ENCODE measurements around the gene GLIS1. TPM values are rescaled to one million over a fixed set of nuclear protein-coding genes. Genes with fewer than 3 reads are reported as not detected.

Gene GLIS1
- total and polyA plus RNA-seq, 2 donors (not counting 3 experiments of a cell fraction or from before 2014, with no cell fraction given), result not detected

DNA sequence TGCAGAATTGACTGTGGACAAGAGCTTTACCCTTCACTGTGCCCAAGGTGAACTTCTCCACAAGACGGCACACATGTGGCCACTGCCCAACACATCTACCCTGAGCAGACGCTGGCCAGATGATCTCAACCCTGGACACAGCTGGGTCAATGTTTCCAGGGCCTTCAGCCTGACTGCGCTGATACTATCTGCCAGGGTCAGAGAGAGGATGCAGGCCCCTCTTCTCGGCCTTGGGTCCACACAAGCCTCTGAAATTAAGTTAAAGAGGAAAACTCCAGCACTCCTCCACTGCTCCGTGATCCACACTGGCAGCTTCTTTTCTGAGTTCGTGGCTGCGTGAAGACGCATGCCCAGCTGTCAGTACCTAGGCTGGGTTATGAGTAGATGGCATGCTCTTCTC lies 58.1 kb downstream of the GLIS1 start:
- no peaks in the 10 kb centered on the region for H3K9me3 ChIP-seq (replicated peaks; ENCODE audit: control insufficient read depth, insufficient read depth, low read length)
- no TSS peak for BruUV-seq (replicated peaks)
- H3K36me3 ChIP-seq (ENCODE audit: control insufficient read depth in 2 of 2, extremely low read depth in 1 of 2, insufficient read depth in 2 of 2, low read length in 2 of 2), result no peaks in the 10 kb centered on the region
- no peaks in the 10 kb centered on the region for H3K9me1 ChIP-seq (replicated peaks; ENCODE audit: control insufficient read depth, extremely low read depth, insufficient read depth, low read length)
- FAIRE-seq, result no peak
- no peak overlapping the region for H2AFZ ChIP-seq (ENCODE audit: low read depth, low read length)
- intact Hi-C loops (cut with micrococcal nuclease), result no loop called here
- H3K79me2 ChIP-seq (ENCODE audit: control insufficient read depth, insufficient read depth, low read length), result no peaks in the 10 kb centered on the region
- no peak for DNase-seq (ENCODE audit: low read depth, low spot score)
- H3K4me3 ChIP-seq (replicated peaks in 1 of 3; ENCODE audit: insufficient read depth in 1 of 3, low read depth in 1 of 3, low read length in 3 of 3), result no peak overlapping the region
- CTCF ChIA-PET, result no interaction called here
- H4K20me1 ChIP-seq (replicated peaks; ENCODE audit: control insufficient read depth, extremely low read depth, insufficient read depth, low read length), result no peaks in the 10 kb centered on the region
- H3K27ac ChIP-seq (ENCODE audit: insufficient read depth, low read depth, low read length), result no peak overlapping the region
- TF ChIP-seq EZH2 (IDR thresholded peaks at IDR 0.05; ENCODE audit: borderline replicate concordance, low read depth, low read length, severe bottlenecking) (no peak), POLR2A (IDR thresholded peaks at IDR 0.05; ENCODE audit: low read depth, low read length) (no peak), MYC (IDR thresholded peaks at IDR 0.05; ENCODE audit: low read depth, low read length) (no peak)
- TF ChIP-seq, protein P1, sequence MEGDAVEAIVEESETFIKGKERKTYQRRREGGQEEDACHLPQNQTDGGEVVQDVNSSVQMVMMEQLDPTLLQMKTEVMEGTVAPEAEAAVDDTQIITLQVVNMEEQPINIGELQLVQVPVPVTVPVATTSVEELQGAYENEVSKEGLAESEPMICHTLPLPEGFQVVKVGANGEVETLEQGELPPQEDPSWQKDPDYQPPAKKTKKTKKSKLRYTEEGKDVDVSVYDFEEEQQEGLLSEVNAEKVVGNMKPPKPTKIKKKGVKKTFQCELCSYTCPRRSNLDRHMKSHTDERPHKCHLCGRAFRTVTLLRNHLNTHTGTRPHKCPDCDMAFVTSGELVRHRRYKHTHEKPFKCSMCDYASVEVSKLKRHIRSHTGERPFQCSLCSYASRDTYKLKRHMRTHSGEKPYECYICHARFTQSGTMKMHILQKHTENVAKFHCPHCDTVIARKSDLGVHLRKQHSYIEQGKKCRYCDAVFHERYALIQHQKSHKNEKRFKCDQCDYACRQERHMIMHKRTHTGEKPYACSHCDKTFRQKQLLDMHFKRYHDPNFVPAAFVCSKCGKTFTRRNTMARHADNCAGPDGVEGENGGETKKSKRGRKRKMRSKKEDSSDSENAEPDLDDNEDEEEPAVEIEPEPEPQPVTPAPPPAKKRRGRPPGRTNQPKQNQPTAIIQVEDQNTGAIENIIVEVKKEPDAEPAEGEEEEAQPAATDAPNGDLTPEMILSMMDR (IDR thresholded peaks at IDR 0.05; ENCODE audit: extremely low read depth in 1 of 2, insufficient read depth in 1 of 2, low read depth in 1 of 2, low read length in 2 of 2), result no peak
- TF ChIP-seq, protein P2, sequence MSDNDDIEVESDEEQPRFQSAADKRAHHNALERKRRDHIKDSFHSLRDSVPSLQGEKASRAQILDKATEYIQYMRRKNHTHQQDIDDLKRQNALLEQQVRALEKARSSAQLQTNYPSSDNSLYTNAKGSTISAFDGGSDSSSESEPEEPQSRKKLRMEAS (IDR thresholded peaks at IDR 0.05; ENCODE audit: insufficient read depth, insufficient read length), result no peak
- H3K4me2 ChIP-seq (ENCODE audit: insufficient read depth, low read length), result no peak overlapping the region
- peaks cover 22 to 35% of the 10 kb centered on the region in 2 experiments for H3K27me3 ChIP-seq (ENCODE audit: control insufficient read depth in 2 of 2, insufficient read depth in 2 of 2, low read length in 2 of 2)
- dilution Hi-C loops (cut with MboI; ENCODE audit: extremely low pct_ligation_motif_present, low sequenced_read_pairs), result no loop called here
- H3K4me1 ChIP-seq (ENCODE audit: control insufficient read depth, extremely low read depth, insufficient read depth, low read length), result no peaks in the 10 kb centered on the region
- POLR2A ChIA-PET, result no interaction called here
- no peak overlapping the region for H3K9ac ChIP-seq (replicated peaks; ENCODE audit: extremely low read depth, insufficient read depth, low read length)
